ENCODE measurements around the gene ZNF605.
"Not testable (repeated sequence)": the region's sequence is repeated elsewhere in the genome, so short reads cannot be mapped to it uniquely, and the experiment has no call there.

ZNF605 gene

DNA sequence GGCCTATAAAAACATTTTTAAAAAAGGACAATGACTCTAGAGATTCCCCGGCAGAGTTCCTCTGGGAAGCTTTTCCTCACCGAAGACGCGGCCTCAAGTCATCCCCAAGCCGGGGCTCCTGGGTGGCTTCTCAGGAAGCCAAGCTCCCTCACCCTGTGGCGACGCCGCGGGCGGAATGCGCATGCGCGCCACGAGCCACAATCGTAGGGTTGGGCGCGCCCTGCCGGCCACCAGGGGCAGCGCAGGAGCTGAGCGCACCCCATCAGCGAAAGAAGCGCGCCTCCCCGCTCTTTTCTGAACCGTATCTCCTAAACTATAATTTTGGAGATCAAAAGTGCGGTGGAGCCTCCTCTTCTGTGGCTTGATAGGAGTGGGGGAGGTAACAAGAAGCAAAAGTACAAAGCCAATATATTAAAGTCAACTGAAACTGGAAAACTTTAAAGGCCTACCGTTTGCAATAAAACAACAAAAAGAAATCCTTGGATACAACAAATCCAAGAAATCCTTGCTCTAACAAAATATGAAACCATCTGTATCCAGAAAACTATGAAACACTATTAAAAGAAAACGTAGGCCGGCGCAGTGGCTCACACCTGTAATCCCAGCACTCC lies 51.3 kb downstream of the ZNF605 start:
- no peak for DNase-seq

DNA sequence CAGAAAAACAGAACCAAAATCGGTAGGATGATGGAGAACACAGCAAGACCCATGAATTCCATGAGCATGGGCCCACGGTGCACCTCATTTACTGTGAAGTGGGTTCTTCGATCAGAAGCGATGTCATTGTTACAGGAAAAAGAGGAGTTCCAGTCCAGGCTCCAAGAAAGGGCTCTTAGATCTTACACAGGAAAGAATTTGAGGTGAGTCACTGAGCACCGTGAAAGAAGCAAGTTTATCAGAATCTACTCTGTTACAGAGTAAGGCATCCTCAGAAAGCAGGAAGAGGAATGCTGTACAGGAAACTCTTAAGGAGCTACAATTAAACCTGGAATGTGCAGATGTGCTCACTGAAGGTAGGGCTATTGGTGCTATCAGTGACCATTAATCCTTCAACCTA lies 57.1 kb downstream of the ZNF605 start:
- no peak for DNase-seq

DNA sequence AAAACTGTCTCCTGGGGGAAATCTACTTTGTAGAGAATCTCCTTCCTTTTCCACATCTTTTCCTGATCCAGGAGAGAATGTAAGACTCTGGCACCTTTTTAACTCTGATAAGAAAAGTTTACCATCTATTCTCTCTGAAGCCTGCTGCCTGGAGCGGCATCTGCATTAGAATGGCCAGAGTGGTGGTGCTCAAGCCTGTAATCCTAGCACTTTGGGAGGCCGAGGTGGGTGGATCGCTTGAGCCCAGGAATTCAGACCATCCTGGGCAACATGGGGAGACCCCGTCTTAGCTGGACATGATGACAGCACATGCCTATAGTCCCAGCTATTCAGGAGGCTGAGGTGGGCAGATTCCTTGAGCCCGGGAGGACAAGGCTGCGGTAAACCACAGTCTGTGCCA lies 67.3 kb downstream of the ZNF605 start:
- DNase-seq, result no peak

DNA sequence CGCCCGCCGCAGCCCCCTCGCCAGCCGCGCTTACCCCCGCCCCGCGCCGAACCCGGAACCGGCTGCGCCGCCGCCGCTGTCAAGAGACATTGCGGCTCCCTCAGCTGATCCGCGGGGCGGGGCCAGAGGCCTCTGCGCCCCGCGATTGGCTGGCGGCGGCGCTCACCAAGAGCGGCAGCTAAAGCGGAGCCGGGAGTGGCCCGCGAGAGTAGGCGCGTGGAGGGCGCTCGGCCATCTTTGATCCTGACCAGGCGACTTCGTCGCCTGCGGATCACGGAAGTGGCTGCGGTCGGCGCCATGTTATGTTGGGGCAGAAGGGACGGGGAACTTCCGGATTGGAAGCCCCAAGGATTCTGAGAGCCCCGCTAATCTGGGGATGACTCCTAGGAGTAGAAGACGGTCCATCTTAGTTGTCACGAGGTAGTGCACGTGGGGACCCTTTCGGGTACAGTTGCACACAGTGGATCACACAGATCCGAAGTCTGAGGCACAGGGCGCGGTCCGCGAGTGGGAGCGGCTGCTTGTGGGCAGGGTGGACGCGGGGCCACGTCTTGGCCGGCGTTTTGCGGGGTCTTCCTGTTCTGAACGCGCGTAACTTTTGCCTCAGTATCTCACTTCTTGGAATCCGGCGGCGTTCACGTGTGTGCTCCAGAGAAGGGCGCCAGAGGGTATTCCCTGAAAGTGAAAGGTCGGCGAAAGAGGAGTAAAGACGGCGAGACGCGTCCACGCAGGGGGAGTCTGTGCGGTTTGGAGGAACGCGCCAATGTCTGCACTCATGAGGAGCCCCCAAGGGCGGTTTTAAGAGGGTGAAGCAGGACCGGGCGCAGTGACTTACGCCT lies 68.4 kb downstream of the ZNF605 start, which contains the start of gene CHFR:
Gene CHFR (minus strand): TSS at position 93 of the 839 bp plus-strand sequence. CDS start 277 bp downstream, outside the sequence.
- peak; percentile 77 to 97 for DNase-seq

DNA sequence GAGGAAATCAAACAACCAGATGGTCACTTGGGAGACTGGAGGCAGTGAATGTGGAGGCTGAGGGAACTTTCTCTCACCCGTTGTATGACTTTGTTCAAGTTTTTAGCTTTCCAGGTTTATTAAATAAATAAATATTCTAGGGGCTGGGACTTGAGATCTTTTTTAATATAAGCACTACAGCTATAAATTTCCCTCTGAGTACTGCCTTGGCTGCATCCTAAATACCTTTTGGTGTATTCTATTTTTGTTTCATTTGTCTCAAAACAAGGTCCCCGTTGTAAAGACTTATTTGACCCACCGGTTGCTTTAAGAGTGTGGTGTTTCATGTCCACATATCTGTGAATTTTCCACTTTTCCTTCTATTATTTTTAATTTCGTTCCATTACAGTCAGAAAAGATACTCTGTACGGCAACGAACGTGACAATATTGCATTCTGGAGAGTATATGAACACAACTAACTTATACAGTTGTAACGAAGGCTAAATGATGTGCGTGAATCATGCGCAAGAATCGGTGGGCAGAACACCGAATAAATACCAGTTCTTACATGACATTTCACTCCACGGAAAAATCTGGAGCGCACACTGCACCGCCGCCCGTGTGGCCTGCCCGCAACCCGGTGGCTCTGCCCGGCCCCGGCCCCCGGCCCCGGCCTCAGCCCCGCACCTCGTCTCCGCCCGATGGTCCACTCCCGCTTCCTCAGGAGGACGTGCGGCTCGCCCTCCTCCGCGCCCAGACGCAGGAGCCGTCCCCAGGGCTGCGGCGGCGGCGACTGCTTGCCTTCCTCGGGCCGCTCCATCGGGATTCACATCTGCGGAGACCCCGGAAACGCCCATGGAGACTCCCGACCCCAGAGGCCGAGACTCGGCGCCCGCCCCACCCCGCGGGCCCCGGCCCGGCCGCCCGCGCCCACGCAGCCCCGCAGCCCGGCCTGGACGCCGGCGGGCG lies 69.3 kb downstream of the ZNF605 start:
- DNase-seq, result no peak

DNA sequence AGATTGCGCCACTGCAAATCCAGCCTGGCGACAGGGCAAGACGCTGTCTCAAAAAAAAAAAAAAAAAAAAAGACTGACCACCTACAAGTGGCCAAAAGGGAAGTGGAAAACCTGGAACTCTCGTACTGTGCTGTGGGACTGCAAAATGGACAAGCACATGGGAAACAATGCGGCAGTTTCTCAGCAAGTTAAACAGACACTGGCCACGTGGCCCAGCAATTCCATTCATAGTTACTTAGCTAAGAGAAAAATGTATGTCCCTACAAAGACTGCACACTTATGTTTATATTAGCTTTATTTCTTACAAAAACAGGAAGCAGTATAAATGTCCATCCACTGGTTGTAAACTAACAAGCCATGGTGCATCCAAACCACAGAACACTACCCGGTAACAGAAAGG lies 74.3 kb downstream of the ZNF605 start:
- DNase-seq, result no peak

DNA sequence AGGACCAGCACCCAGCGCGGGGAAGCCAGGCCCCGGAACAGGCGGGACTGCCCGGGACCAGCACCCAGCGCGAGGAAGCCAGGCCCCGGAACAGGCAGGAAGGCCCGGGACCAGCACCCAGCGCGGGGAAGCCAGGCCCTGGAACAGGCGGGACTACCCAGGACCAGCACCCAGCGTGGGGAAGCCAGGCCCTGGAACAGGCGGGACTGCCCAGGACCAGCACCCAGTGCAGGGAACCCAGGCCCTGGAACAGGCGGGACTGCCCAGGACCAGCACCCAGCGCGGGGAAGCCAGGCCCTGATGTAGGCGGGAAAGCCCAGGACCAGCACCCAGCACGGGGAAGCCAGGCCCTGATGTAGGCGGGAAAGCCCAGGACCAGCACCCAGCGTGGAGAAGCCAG lies 81.5 kb downstream of the ZNF605 start:
- not testable (repeated sequence) for DNase-seq

DNA sequence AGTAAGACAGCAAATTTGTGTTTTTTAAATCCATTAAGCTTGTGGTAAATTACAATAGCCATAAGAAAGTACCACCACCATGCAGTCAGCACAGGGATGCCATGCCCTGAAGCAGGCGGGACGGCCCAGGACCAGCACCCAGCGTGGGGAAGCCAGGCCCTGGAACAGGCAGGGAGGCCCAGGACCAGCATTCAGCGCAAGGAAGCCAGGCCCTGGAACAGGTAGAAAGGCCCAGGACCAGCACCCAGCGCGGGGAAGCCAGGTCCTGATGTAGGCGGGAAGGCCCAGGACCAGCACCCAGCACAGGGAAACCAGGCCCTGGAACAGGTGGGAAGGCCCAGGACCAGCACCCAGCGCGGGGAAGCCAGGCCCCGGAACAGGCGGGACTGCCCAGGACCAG lies 81.9 kb downstream of the ZNF605 start:
- no peak for DNase-seq

DNA sequence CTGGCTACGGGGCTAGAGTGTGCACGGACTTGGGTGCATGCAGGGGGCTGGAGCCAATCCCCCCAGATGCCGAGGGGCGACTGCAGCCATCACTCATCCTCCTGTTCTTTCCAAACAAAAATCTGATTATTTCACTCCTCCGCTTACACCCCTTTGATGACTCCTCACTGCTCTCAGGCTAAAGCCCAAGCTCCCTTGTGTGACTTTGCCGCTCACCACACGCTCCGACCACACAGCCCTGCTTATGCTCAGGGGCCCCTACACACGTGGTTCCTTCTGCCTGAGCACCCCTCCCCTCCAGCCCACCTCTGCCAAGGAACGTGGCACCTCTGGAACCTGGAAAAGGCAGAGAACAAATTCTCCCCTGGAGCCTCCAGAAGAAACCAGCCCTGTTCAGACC lies 82.4 kb downstream of the ZNF605 start:
- DNase-seq, result no peak

DNA sequence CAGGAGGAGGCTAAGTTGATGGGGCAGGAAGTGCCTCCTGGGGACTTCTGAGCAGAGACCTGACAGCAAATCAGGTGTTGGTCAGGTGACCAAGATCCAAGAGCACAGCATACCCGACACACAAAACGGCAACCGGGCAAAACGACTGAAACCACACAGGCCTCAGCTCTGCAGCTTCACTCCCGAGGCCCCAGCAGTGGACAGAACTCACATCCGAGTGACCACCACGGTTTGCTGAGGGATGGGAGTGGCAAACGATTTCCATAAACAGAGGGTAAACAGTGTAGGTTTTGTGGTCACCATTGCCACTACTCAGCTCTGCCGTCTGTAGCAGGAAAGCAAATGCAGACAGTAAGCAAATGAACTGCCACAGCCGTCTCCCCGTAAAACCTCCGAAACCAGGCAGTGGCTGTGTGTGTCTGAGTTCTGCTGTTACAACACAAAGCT lies 83.1 kb downstream of the ZNF605 start:
- DNase-seq, result no peak

DNA sequence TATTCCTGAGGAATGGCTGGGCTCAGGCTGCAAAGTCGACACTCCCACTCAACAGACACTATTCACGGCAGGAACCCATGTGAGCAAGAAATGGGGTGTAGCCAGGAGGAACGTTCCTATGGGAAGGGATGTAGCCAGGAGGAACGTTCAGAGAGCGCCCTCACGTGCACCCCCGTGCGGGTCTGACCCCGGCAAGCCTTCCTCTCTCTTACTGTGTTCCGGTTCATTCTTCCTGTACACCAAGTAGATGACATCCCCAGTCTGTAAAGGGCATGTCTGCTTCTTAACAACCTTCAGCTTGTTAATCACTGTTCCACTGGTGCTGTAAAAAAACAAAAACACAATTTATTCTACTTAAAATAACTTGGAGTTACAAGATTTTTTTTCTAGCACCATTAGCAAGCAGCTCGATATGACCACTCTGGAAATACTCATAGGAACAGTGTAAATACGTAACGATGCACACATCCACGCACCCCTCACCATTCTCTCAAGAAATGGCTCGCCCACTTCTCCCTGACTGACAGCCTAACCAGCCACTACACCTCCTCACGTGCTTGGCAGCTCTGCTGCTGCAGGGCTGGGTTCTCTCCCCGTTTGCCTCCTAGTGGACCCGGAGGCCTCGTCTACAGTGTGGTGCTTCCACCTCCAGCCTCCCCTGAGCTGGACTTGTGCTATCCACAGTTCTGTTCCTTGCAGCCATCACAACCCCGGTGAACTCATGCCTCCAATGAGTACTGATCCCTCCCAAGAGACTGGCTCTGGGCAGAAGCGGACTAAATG lies 83.8 kb downstream of the ZNF605 start:
- no peak for DNase-seq

DNA sequence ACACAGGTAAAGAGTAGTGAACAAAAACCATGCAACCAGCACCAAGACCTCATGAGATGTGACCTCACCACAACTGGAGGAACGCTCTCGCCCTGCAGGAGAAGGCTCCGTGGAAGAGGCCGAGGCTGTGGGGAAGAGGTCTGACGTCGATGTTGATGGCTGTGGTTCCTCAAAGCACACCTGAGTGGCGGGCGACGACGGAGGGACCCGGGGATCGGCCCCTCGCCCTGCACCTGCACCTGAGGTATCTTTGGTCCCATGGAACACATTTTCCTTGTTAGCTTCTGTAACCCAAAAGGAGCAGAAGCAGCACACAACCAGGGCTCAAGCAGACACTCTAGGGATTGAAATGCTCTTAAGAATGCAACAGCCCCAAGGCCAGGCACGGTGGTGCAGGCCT lies 86.6 kb downstream of the ZNF605 start:
- no peak for DNase-seq
